GM13977 (cell line): Measurements from ENCODE around the gene DST.

ENCODE experiments used
- DNase-seq: peaks from one replicate; pipeline ENCODE4 v3.0.0; 2012; ENCODE audit warnings: low spot score
- CTCF ChIP-seq: IDR thresholded peaks from 2 replicates; pipeline ENCODE4 v1.5.1; 2012; ENCODE audit warnings: mild to moderate bottlenecking, control low read depth; ENCODE audit not compliant: insufficient read depth; ENCODE audit errors: extremely low read depth, missing control alignments
- in situ Hi-C: fragments of 300-500 bp; cut with MboI; formaldehyde crosslinking; loops from one replicate; pipeline ENCODE4 v1.12.0; 2022; ENCODE audit warnings: low sequenced_read_pairs, low pct_unique_long_range_greater_than_20kb, mixed read lengths, inconsistent platforms; ENCODE audit not compliant: unreplicated experiment

The DST gene

DNA sequence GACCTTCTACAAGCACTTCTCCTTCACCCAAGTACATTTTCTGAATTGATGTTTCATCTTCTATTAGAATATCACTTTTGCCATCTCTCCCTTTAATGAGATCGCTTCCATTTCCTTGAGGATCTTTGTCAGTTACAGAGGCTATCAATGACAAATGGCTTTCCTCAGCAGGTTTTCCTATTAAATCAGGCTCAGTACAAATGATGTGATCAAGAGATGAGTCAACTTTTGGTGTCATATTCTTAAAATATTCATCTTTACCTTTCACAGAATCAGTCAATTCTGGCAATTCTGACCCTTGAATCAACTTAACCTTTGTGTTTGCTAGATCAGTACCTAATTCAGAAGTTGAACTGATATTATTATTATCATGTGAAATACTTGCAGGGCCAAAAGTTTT lies 37.3 kb downstream of the DST start:
- TF ChIP-seq CTCF = no peak
- in situ Hi-C loops = loop anchor here (25.0 kb wide), 1 partner anchor 707 kb away; the partner anchor contains the start of gene PRIM2
- DNase-seq = no peak

GRCh38 chr6:56604186-56604585 lies 38.5 kb downstream of the DST start:
- no peak for TF ChIP-seq CTCF

GRCh38 chr6:56601390-56601789 lies 41.3 kb downstream of the DST start:
- no peak for TF ChIP-seq CTCF
- DNase-seq = no peak
- in situ Hi-C loops = loop anchor here (25.0 kb wide), 1 partner anchor 711 kb away; the partner anchor contains the start of gene PRIM2

More at GRCh38 chr6:56604186-56604585, 38.5 kb downstream of the DST start:
- in situ Hi-C loops = loop anchor here (25.0 kb wide), 1 partner anchor 708 kb away; the partner anchor contains the start of gene PRIM2
- no peak for DNase-seq

GRCh38 chr6:56595490-56596122 lies 47.1 kb downstream of the DST start:
- DNase-seq = peak; percentile 15
- TF ChIP-seq CTCF = peak; percentile 67
- in situ Hi-C loops = loop anchor here (10.0 kb wide), 1 partner anchor 231 kb away; no protein-coding TSS in a partner anchor

DNA sequence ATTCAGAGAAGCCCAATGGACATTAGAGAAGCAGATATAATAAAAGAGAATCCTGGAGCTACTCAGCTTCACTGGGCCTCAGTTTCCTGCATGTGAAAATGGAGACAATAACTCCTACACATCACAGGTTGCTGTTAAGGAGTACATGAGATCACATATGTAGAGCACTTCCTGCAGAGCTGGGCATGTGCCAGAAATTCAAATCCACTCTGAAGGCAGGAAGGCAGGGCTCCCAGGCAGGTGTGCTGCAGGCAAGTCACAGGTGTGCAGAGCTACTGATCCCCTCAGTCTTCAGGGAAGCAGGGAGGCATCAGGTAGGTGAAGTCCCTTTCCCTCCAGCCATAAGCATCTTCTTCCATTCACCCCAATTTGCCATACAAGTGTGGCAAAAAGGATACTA lies 48.0 kb downstream of the DST start:
- no peak for DNase-seq
- in situ Hi-C loops = loop anchor here (10.0 kb wide), 1 partner anchor 230 kb away; no protein-coding TSS in a partner anchor

GRCh38 chr6:56593801-56594318 lies 48.8 kb downstream of the DST start:
- no peak for TF ChIP-seq CTCF
- peak; percentile 63 for DNase-seq
- in situ Hi-C loops = loop anchor here (10.0 kb wide), 1 partner anchor 229 kb away; no protein-coding TSS in a partner anchor

More for the DNA sequence above, 48.0 kb downstream of the DST start:
- no peak for TF ChIP-seq CTCF
